GM06990 (cell line): Measurements from ENCODE around the gene PLXNA4.

ENCODE experiments used
- DNase-seq: peaks from one replicate; pipeline ENCODE4 v3.0.0-alpha.2; 2011; ENCODE audit not compliant: insufficient read length; ENCODE audit errors: extremely low read depth
- H3K27me3 ChIP-seq: replicated peaks from 2 replicates; pipeline ENCODE4 v1.6.0; 2011; ENCODE audit warnings: low read length; ENCODE audit not compliant: control insufficient read depth, insufficient read depth
- H3K36me3 ChIP-seq: 2 replicates; pipeline ENCODE4 v1.5.1; 2011; ENCODE audit warnings: low read length; ENCODE audit not compliant: control insufficient read depth, insufficient read depth
- H3K4me3 ChIP-seq: replicated peaks from 2 replicates; pipeline ENCODE4 v1.5.1; 2011; ENCODE audit warnings: low read depth, mild to moderate bottlenecking, control low read depth, low read length
- CTCF ChIP-seq: IDR thresholded peaks from 2 replicates; pipeline ENCODE4 v1.5.1; 2011; ENCODE audit warnings: low read length, control low read depth, mild to moderate bottlenecking, inconsistent platforms; ENCODE audit not compliant: insufficient read depth, poor library complexity, severe bottlenecking

Gene PLXNA4

GRCh38 chr7:132584796-132585494 lies 8.7 kb upstream of the PLXNA4 start:
- no peak for DNase-seq
- Histone ChIP-seq H3K27me3 (no peaks in the 10 kb centered on the region; the same call in 1 of the 2 replicates), H3K4me3 (no peak overlapping the region), H3K36me3 (no peaks in the 10 kb centered on the region)
- no peak for TF ChIP-seq CTCF

GRCh38 chr7:132581431-132581830 lies 5.2 kb upstream of the PLXNA4 start:
- Histone ChIP-seq H3K4me3 (no peak overlapping the region), H3K27me3 (peaks cover 2% of the 10 kb centered on the region), H3K36me3 (no peaks in the 10 kb centered on the region)
- no peak for DNase-seq
- TF ChIP-seq CTCF: no peak

DNA sequence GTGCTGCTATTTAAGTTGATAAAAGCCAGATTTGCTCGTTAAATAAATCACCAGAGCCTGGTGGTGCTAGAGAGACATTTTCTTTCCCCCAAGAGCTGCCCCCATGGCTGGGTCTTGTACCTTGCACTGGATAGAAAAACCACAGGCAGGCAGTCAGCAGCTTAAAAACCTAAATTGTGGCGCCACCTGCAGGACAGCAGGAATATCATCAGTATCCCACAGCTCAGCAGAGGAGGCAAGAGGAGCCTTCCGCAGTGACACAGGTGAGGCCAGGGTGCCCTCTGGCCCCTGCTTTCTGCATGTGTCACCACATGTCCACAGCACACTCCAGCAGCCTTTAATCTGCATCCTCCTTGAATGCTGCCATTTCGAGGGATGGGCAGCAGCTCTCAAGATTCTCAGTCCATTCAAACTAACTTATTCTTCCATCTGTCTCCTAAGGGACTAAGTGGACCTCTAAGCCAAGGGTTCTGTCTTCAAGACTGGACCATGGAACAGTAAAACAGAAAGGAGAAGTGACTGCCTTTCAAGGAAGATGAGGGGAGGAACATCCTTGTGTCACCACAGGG lies 4.5 kb upstream of the PLXNA4 start:
- H3K27me3 ChIP-seq: peaks cover 2% of the 10 kb centered on the region
- no peak for DNase-seq
- no peaks in the 10 kb centered on the region for H3K36me3 ChIP-seq
- H3K4me3 ChIP-seq: no peak overlapping the region
- TF ChIP-seq CTCF: peak; percentile 78

DNA sequence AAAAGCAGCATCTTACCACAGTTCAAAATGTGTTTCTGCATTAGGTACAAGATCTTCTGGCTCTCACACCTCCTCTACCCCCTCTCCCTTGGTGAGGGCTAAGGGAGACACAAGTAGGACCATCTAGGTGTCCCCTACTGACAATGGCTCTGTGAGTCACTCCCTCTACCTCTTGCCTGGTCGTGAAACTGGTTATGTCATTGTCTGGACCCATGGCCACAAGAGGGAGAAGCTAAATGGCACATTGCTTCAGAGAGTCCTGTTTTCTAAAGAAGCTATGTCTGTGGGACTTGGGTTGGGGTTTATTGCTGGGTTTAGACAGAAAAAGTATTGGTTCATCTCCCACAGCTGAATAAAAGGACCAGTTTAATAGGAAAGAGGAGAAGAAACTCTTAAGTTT lies 4.0 kb upstream of the PLXNA4 start:
- no peak for DNase-seq
- Histone ChIP-seq H3K4me3 (no peak overlapping the region), H3K36me3 (no peaks in the 10 kb centered on the region), H3K27me3 (peaks cover 2% of the 10 kb centered on the region)
- no peak for TF ChIP-seq CTCF

DNA sequence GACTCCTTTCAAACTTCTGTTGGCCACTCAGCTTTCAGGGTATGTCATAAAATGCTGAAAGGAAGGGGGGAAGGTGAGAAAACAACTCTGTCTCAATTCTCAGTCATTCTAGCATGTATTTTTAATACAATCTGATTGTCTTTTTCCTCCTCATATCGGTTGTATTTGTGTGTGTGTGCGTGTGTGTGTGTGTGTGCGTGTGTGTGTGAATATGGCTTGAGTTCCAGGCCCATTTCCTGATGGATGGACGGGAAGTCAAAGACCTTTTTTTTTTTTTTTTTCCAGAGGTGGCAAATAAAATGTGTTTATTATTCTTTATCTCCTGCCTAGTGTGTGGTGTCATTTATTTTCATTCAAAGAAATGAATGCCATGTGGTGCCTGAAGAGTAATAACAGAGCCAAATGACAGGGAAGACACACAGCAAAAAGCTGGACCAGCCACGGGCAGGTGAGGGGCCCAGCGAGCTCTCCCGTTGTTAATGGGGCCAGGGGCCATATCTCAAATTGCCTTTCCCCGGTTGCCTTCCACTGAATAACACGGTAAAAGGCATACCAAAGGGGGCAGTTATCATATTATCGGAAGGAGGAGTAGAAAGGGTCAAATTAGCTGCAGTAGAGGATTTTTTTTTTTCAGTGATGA lies 3.1 kb upstream of the PLXNA4 start:
- DNase-seq: no peak
- no peak for TF ChIP-seq CTCF
- no peak overlapping the region for H3K4me3 ChIP-seq
- H3K27me3 ChIP-seq: peaks cover 4% of the 10 kb centered on the region
- H3K36me3 ChIP-seq: no peaks in the 10 kb centered on the region
